ENCODE data around the gene IGFBP5.

GRCh38 chr2:216683846-216684245 is 11.5 kb downstream of the IGFBP5 start:
- TF ChIP-seq CTCF (IDR thresholded peaks at IDR 0.05 in 8 of 11, conservative IDR thresholded peaks at IDR 0.05 in 3 of 11) (no peak), POLR2A (IDR thresholded peaks at IDR 0.05) (no peak), POLR2AphosphoS5 (IDR thresholded peaks at IDR 0.05) (peak in 1 of 3 donors; percentile 65)

Measured in spleen (tissue), 7 donors.